SW480 (cell line): ENCODE data around the gene COL9A1.

Experiments used
- DNase-seq: peaks from one replicate; pipeline ENCODE4 v3.0.0-alpha.2; 2016; ENCODE audit warnings: low spot score

The COL9A1 gene

DNA sequence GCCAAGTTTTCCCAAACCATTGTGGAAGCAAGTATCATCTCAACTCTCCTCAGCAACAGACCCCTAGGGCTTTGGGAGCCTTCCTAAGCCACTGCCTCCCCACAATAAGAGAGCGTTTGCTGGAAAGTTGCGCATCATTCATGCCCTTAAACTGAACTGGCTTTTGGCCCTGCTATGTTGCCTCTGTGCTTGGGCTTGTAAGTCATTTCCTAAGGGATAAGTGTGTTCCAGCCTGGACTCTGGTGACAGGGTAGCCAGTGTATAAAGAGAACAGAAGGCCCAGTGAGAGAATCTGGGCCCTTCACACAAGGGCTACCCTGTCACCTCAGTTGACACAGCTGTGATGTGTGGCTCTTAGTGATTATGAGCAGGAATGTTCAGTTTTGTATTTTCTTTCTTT is 77.8 kb downstream of the COL9A1 start:
- no peak for DNase-seq

DNA sequence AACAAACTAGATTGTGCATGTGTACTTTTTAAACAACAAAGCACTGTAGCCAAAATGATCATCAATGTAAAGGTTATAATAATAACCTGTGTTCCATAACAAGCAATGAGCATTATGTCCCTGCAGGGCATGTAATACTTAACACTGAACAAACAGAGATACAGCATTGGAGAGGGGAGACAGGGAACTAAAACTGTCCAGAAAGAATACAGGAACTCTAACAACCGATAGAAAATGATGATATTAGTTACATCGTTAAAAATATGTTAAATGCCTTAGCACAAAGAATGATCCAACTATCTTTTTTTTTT is 80.5 kb downstream of the COL9A1 start:
- DNase-seq: no peak

DNA sequence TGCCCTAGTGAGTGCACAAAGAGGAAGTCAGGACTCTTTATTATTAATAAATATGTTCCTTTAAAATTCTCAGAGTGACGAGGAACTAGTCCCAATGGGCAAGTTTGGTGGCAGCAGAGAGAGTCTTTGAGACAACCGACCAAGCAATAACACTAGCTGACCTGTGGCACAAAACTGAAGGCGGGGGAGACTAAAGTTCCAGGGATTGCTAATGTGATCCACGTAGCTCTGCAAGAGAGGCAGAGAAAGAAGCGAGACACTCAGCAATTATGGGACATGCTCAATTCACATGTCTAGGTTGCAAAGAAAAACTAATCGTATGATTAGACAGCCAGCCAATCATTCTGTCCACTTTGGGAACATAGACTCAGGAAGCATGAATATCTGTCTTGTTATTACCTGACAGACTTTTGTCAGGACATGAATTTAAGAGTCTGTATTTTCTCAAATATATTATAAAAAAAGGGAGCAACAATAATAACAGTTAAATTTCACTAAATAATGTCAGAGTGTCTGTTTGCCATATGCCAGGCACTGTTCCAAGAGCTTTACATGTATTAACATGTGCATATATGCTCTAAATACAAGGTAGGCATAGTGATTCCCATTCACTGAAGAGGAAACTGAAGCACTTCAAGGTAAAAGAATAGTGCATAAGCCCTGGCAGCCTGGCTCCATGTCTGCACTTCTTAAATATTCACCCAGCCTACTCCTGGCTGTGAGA is 81.0 kb downstream of the COL9A1 start:
- no peak for DNase-seq

DNA sequence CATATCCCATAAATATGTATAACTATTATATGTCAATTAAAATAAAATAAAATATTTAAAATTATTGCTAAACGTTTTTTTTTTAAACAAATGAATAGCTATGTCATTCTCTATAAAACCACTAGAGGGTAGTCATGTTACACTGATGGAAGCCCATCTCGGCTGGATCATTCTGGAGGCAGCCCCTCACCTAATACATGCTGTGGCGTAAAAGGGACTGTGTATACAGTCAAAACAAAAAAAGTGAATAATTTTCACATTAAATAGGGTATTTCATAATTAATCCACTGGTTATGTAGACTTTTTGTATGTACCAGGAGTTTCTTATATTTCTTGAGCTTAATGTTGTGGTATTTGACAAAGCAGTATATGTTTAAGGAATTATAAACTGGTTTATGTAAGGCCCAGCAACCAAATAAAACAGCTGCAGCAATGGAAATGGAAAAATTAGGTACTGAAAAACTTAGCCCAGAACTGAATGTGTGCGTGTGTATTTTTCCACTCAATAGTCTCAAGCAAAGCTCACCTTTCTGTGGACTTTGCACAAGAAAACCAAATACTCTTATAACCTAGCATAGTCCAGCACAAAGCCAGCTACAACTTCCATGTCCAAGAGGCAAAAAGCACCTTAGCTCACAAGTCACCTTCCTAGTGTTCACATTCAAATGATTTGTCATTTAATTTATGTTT is 81.7 kb downstream of the COL9A1 start:
- peak; percentile 33 for DNase-seq

DNA sequence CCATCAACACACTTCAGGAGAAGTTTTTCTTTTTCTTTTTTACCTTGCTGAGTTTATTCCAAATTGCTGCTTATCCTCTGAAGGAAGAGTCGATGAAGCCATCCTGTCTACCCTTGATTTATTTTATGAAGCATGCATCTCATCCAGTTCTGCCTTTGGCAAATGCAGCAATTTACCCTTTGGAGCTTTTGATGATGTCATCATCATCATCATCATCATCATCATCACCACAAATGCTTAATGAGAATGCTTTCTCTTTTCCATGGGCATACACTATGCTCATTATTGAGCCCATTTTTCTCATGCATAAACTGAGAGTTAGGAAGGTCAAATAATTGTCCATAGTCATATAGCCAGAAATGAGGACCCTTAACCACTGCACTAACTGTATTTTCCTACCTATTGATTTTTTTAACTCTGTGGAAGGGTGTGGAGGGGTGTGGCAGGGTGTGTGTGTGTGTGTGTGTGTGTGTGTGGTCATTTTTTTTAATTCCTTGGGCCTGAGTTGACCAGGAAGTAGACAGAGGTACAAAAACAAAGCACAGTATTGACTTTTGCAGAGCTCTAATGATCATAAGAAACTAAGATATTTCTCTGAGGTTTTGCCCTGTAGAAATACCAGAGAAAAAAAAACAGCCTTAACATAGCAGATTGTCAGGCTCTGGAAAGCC is 82.8 kb downstream of the COL9A1 start:
- DNase-seq: peak; percentile 23

DNA sequence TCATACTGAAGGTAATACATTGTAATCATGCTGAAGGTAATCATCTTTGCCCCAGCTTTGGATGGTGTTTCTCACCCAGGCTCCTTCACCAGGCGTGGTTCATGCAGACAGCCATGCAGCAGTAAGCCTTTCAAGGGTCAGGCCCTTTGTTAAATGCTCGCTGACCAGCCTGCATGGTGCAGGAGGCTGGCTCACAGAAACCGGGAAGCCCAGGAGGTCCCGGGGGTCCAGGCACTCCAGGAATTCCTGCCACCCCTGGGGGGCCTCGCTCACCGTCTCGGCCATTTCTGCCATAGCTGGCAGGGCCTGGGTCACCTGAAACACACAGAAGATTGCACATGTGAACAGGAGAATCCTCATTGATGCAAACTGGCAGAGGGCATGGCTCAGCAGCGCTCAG is 86.1 kb downstream of the COL9A1 start:
- no peak for DNase-seq

DNA sequence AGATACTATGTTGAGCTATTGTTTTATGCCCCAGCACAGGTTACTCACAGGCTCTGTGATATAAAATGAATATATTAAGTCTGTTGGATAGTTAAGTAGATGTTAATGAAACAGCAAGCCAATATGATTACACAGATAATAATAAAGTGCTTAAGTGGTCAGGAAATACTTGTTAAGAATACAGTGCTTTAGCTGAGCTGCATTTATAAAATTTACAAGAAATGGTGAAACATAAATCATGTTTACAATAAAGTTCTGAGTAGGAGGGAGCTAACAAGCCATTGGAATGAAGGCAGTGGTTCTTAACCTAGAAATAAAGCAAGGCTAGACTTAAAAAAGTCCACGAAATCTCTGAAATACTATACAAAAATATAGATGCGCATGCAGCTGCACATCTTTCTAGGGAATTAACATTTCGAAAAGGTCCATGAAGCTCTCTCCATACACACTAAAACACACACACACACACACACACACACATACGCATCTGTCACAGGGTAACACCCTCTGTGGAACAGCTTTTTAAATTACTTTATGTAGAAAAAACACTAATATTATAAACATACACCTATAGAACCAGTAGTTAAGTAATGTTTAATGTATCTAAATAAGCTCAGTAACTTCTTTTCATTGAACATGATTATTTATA is 87.3 kb downstream of the COL9A1 start:
- no peak for DNase-seq

DNA sequence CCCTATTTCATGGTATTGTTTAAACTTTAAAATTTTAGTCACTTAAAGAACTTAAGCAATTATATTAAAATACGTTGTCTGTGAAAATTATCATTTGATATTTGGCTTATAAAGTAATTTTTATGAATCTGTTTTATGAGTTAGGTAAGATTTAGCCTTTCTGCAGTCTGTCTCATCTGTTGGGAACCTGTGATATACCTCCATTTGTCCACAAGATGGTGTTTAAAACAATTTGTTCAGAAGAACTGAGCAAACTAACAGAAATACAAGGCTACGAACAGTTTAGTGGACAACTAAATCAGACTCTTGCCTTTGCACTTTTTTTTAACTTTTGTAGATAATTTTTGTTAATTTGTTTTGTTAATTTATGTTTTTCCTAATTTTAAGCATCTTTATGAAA is 92.4 kb downstream of the COL9A1 start:
- peak; percentile 4 for DNase-seq

DNA sequence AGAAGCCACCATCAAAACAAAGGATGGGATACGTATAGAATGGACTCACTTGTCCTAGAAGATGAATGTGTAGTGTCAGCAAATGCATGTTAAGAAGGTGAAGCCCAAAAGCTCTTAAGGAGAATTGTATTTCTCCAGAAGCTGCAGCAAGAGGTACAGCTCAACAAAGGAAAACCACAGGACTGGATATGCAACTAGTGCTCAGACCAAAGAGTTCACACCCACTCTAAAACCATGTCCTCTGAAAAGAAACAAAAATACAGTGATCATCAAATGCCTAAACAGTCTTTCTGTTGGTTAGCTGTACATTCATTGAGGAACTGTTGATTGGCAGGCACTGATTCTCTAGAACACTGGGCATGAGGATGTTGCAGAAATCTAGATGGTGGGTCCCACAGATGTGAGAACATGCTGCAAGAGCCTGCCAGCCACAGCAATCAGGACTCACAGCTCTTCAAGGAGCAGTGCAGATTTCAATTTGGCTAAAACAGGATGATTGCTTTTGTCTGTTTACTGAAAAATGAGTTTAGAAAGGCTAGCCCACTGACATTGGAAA is 94.6 kb downstream of the COL9A1 start:
- no peak for DNase-seq

DNA sequence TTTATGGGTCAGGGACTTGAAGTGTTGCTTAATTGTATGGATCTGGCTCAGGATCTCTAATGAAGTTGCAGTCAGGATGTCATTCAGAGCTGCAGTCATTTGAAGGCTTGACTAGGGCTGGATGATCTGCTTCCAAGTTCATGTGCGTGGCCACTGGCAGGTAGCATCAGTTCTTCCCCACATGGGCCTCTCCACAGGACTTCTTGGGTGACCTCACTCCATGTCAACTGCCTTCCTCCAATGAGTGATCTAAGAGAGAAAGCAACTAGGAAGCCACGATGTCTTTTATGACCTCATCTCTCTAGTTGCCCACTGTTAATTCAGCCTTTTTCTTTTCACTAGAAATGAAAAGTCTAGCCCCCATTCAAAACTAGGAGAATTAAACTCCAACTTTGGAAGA is 104.1 kb downstream of the COL9A1 start:
- DNase-seq: no peak

DNA sequence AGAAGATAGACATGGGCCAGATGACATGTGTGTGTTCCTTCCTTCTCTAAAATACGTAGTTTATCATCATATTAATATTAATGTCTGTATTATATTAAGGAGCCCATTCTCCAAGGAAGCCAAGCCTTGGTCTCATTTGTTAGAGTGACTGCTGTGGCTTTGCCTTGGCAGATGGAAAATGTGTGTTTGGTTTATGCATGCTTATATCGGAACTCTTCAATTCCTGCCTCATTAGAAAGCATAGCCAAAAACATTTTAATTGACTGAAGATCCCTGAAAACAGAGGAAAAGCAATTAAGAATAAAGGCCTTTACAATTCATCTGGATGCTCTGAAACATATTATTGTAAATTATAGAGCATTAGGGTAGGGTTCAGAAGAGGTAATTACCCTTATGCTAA is 106.4 kb downstream of the COL9A1 start:
- DNase-seq: no peak

DNA sequence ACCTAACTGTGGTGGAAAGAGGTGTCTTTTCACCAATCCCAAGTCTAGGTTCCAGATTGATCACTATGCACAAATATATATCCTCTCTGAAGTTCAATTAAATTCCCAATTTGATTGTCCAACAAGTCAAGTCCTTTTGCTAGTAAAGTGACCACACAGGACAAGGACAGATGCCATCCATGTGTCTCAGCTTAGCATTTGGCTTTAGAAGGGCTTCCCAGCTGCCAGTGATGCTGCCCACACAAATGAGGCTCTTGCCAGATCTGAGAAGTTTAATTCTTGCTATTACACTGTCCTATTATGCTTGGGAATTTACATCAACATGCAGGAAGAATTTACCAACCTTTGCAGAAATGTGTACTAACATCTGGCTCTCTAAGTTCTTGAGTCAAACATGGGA is 108.5 kb downstream of the COL9A1 start:
- DNase-seq: no peak

DNA sequence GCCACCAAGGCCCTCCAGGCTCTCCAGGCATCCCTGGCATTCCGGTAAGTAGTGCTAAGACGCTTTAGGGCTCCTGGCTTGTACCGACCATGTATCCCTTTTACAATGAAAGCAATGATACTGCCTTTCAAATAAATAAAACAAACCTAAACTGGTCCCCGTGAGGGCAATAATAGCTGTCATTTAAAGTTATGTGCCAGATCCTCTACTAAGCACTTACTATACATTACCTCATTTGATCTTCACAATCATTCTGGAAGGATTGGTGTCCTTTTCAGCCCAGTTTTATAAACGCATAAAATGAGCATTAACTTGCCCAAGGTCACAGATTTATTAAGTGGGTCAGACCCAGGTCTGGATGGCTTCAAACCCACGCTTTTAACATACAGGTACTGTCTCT is 114.7 kb downstream of the COL9A1 start:
- no peak for DNase-seq

DNA sequence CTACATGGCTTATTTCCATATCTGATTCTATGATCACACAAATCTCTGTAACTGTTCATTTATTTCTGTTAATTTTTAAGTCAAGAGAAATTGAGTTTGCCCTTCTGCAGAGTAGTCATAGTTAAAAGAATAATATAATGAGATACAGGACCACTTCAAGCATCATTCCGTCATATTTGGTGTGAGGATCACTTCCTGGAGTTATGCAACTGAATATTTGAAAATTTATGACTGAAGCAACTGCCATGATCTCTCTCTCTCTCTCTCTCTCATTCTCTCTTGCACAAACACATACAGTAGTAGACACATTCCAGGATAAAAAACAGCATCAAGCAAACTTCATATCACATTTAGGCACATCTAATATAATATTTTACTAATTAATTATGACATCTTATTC is 116.4 kb downstream of the COL9A1 start:
- no peak for DNase-seq

DNA sequence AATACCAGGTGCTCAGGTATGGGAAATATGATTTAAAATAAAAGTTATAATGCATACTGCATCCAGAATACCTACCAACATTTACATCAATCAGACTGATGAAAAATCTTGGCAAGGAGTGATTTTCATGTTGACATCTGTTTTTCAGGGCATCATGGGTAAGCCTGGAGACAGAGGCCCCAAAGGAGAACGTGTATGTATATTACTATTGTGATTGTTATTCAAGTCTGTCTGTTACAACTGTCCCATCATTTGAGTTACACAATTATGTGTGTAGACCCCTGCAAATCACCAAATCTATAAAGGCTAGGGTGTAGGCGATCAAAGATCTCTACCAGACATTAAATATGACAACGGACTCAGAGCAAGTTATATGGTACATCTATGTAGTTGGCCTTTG is 118.2 kb downstream of the COL9A1 start:
- DNase-seq: no peak

DNA sequence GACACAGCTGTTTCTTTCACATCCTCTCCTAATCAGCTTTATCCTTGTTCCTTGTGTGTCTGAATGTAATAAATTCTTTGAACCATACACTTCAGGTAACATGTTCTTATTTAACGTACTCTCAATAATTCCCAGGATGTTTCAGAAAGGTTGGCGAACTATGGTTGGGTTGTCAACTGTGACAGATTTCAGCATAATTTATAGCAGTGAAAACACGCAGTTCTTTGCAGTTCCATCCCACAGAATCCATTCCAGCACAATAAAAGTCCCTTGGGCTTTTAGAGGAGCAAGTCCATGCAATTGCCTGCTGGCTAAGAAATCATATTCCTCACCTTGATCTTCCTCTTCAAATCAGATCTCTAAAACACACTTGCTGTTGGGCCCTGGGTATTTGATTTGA is 119.3 kb downstream of the COL9A1 start:
- no peak for DNase-seq

DNA sequence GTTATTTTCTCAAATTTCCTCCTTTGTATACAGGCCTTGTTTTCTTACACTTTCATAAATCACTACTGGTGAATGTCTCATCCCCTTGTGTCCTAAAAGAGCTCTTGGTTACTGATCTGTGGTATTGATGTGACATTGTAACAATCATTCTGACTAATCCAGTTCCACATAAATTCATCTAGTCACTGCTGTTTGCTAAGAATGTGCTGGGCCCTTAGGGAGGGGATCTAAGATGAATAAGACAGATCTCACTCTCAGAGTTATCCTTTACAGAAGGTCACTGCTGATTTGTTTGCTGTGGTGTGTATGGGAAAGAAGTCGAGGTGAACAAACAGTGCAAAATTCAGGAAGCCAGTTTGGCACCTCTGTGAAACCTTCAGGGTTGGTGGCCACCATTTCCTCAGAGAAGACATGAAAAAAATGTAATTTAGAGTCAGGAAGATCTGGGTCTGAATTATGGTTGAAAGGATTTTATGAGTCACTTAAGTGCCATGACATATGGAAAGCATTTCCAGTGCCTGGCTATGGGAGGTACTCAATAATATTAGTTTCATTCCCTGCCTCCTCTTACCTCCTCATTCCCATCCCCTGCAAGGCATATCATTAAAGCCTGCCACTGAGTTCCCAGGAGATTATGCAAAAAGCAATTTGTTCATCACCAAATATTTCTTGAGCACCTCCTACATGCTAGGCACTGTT is 121.8 kb downstream of the COL9A1 start:
- DNase-seq: no peak

DNA sequence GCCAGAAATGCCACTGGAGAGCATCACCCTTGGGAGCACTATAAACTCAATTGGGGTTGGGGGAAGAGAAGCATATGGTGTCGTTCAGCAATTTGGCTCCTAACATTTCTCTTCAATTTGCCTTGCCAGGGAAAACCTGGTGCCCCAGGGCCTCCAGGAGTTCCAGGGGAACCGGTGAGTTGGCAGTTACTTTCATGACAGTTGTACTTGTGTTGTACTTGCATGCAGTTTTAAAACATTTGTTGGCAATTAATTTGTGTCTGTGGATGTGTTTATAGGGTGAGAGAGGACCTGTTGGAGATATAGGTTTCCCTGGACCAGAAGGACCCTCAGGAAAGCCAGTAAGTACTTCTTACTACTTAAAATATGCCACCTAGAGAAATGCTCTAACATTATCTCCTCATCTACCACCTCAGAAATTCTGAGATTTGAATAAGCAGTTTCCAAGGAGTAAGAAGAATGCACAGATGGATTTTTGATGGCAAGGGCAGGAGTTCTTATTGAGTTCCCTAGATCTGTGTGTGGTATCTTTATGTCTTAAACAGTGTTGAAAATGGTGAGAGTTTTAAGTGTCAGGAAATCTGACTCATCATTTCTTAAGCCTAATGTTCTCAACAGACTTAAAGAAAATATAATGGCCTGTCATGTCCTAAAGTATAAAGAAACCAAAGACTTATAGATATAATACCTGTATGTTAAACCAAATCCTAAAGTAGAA is 122.5 kb downstream of the COL9A1 start:
- DNase-seq: no peak

DNA sequence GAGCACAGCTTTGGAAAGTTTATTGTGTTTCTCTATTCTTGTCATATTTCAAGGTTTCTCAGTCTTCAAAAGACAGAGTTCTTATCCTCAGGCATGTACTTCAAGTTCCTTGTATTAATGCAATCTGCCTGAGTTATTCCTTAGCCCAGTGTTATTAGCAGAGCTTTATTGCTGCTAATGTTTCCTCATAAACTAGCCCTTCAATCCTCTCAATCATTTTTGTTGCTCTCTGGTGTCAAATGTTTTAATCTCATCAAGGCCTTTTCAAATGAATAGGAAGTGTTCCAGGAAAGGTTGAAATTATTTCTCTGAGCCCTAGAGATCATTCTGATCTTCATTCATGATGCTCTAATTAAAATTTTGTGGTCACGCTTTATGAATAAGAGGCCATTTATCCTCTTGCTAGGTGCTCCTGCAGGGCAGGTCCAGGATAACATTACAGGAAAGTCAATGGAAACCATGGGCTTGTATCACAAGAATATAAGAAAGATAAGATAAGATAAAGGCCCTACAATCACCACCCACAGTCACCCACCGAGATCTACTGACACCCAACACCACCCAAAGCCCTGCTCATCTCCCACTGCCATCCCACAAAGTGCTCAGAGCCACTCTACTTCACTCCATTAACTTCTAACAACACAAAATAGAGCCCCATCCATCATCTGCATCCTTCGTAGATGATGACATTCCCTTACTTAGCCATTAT is 125.9 kb downstream of the COL9A1 start:
- DNase-seq: no peak

DNA sequence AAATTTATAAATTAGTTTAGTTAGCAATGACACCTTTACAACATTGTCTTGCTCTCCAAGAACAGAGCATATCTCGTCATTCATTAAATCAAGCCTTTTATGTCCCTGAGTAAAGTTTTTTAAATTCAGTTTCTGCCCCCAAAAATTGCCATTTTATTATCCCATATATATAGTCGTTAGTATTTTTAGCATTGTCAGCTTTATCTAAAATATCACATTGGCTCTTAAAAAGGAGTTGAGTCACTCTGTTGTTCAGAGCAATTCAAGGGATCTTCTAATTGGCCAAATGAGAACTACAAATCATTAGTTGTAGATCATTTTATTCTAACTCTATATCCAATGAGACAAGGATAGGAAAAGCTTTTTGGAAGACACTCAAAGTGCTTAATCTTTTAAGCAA is 127.1 kb downstream of the COL9A1 start:
- DNase-seq: no peak

DNA sequence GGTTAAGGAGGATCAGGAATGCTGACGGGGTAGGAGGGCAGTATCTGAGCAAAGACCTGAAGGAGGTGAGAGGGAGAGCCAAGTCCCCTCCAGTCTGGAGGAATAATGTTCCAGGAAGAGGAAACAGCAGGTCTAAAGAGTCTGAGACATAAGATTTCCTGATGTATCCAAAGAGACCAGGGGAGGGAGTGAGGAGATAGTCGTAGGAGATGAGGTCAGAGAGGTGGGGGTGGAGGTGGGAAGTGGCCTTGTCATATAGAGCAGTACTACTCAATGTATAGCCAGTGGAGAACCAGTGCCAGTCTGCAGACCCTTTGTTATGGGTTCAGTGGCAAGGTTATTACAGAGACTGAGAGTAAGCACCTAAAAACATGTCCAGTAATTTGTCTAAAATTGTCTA is 130.6 kb downstream of the COL9A1 start:
- no peak for DNase-seq
